HG03432 (cell line): ENCODE data around the gene FCN2.

Experiments
- ATAC-seq: cut with Tn5 transposase; IDR thresholded peaks from one replicate; pipeline ENCODE4 v1.9.1; 2021; ENCODE audit warnings: mild to moderate bottlenecking, moderate library complexity; ENCODE audit not compliant: unreplicated experiment

The FCN2 gene

DNA sequence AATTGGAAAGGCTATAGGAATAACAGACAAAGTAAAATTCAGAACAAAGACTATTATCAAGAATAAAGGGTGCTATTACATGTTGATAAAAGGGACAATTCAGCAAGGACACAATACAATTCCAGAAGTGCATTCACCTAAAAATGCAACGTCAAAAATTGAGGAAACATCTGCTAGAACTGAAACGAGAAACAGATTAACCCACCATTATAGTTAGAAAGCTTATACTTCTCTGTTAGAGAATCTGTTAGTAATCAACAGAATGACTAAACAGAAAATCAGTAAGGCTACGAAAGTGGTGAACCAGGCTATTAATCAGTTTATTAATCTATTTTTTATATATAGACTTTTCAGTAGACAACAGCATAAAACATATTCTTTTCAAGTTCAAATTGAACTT is 22.3 kb downstream of the FCN2 start:
- no peak for ATAC-seq

DNA sequence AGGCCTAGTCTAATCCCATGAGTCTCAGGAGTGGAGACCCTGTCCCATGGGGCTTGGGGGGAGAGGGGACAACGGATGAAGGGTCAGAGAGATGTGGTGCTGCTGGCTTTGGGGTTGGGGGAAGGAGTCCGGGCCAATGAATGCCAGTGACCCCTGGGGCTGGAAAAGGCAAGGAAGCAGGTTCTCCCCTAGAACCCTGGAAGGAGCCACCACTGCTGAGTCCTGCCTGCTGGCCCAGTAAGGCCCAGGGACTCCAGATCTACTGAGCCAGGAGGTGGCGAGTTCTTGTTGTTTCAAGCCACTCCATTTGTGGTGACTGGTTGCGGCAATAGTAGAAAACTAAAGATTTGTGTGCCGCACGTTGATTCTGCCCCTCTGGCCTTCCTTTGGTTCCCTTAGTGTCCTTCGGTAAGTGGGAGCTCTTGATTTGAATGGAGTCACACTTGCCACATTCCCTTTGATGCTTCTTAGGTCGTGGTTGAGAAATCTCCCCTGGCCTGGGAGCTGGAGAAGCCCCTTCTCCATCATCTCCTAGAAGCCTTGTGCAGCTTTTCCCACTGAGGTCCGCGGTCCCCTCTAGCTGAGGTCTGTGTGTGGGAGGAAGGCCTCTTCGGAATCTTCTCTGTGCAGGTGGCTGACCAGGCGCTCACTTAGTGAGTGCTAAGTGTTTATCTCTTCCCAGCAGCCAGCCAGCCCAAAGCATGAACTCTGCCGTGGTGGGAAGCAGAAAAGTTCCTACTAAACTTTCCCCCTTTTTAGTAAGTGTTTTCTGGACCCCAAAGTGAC is 28.1 kb downstream of the FCN2 start:
- ATAC-seq, result no peak

DNA sequence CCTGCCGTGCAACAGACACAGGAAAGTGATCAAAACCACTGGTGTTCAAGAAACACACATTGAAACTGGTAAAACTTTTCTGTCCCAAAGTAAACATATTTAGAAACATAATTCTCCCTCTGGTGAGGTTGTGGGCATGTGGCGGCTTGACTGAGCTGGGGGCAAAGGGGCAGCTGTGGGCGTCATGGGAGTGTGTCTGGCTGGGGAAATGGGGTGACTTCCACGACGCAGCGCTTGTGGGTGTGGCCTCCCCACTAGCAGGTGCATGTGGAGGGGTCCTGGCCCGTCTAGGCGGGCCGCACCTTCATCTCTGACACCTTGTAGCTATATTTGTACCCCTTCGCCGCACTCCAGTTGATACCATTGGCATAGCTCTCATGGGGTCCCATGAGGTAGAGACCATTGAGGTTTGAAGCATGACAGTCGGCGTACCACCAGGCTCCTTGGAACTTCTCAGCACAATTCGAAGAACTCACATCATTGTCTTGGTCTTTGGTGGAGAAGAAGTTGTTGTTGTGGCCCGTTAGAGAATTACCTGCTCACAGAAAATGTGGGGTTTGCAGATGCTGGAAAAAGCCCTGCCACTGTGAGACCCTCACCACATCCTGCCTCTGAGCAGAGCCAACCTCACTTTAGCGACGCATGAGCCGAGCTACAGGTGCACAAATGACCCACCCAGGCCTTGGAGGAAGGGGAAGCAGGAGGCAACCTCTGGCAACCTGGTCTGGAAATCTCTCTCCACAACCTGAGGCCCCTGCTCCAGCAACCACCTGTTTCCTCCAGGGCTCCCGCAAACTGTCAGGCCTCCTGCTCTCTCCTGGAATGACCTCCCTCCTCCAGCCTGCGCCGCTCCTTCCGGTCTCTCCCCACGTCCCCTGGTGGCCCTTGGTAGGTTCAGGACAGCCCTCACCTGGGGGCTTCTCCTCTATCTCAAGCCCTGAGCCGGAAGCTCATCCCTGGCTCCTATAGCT is 29.2 kb downstream of the FCN2 start:
- no peak for ATAC-seq

DNA sequence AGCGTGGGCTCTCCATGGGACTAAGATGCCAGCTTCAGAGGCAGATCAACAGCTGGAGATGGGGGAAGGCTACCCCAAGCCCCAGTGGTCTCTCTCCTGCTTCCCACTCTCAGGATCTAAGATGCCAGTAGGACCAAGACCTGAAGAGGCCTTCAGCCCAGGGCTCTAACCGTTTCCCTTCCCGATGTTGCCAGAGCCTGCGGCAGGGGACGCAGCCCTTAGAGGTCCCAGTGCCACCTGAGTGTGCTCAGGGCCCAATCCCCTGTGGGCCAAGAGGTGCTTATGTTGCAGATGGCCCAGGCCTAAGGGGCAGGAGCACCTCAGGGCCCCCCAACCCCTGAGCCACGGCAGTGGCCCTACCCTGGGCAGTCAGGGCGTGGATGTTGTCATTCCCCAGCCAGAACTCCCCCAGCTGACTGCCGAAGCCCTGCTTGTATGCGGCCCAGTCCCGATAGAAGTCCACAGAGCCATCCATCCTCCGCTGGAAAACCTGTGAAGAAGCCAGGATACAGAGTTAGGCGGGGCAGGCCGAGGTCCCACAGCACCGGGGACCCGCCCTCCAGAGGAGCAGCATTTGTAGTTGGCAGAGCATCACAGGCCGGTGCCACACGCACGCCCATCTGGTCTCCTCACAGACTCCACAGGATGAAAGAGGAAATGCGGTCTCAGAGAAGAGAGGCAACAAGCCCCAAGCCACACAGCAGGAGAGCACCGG is 31.7 kb downstream of the FCN2 start:
- no peak for ATAC-seq

DNA sequence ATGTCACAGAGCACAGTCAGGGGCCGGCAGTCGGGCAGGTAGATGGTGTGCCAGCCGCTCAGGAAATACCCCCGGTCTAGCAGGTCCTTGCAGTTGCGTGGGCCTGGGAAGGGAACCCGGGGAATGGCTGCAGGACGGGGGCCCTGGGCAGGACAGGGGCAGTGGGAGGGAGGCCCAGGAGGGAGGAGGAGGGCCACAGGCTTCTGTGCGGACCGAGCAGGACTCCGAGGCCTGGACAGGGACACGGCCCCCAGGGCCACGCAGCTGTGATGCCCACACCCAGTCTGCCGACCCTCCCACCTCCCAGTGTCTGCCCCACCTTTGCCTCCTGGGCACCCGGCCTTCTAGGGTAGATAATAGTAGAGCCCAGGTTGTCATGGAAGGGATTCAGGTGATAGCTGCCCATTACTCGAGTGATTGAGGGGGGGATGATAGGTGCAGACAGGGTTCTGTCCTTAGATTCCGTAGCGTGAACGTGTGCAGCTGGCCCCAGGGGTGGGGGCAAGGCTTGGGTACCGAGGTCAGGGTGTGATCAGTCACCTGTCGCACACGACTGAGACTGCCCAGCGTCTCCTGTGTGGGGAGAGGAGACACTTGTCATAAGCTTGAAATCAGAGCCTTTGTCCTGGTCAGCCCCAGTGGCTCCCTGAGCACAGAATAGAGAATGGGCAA is 32.6 kb downstream of the FCN2 start:
- ATAC-seq, result no peak

DNA sequence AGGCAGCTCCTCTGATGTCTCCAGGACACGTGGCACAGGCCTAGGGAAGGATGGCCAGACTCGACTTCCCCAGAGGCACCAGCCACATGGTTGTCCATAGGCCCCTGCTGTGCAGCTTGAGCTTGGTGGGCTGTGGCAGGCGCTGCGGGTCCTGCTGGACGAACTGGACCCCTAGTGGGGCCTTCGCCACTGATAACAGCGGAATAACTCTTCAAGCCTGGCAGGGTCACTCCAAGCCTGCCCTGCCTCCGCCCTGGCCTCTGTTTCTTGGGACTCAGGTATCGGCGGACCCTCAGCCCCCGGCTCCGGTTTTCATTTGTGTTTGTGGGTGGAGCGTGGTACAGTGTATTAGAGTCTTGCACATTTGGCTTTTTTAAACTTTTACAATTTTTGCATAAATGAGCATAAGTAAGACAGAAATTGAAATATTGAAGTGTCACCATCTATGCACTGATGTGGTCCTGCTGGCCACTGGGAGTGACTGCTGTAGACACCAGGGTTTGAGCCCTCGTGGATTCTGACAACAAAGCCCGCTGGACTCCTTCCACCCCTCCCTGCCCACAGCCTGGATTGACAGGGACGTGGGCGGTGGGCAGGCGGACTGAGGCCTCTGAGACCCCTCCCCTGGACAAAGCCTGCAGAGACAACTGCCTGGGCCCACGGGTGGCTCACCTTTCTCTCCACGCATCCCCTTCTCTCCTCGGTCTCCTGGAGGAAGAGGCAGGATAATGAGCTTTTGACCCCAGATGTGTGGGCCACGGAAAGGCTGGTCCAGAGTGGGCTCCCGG is 33.3 kb downstream of the FCN2 start:
- no peak for ATAC-seq

DNA sequence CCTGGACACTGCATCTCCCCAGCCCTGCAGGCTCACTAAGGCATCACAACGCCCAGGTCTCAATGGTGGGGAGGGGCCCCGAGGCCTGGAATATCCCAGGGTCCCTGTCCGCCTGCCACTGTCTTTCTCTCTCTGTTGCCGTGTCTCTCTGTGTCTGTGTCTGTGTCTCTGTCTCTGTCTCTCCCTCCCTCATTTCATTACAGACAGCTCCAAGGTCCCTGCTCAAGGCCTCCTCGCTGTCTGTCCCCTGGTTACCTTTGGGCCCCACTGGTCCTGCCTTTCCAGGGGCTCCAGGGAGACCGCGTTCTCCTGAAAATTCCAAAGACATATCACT is 33.9 kb downstream of the FCN2 start:
- ATAC-seq, result no peak

DNA sequence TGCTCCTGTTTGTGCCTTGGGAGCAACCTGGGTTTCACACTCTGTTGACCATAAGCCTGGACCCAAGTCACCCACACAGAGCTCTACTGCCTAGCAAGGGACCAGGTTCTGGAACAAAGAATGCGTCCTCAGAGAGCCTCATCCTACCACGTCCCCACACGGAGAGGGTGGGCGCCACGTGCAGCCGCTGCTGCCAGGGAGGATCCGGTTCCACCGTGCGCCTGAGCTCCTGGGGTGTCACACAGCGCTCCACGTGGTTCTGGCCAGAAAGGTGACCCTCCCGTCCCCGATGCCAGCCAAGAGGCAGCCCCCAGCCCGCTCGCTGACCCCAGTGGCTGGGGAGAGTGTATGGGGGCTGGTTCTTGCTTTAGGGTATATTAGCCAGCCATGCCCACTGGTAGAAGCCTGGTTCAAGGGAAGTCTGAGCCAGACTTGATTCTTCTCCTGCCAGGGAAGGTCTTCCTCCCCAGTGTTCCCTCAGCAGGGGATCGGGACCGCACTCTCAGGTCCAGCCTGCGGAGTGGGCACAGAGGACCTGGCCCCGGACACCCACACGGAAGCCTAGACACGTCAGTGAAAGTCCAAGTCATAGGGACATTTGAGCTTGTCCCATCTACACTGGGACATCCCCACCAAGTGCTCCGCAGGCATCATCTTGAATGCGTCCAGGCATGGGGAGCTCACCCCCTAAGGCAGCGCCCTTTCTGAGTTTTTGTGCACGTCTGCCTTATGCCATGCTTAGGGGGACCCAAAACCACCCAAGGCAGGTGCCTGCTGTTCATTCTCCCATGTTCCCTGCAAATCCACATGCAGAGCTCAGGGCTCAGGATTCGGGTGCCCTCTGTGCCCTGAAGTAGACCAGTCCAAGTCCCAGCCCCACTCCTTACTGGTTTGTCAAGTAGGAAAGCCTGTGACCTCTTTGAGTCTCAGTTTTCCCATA is 34.7 kb downstream of the FCN2 start:
- no peak for ATAC-seq

DNA sequence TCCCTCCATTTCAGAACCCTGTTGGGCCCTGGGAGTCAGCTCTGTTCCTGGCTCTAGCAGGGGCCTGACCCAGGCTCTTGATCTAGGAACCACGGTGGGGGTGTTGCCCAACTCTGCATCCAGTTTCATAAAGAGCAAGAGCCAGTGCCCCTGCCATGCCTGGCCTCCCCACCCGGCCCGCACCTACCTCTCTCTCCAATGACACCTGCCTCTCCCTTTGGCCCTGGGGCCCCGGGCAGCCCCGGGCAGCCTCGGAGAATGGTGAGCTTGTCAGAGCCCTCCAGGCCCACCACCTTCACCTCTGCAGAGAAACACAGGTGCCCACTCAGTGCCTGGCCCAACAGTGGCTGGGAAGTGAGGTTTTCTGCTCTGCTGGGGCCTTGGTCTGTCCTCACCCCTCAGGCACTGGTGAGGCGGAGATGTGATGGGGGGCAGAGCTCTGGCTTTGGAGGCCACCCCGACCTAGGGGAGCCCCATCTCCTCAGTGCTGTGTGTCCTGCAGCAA is 35.6 kb downstream of the FCN2 start:
- no peak for ATAC-seq

DNA sequence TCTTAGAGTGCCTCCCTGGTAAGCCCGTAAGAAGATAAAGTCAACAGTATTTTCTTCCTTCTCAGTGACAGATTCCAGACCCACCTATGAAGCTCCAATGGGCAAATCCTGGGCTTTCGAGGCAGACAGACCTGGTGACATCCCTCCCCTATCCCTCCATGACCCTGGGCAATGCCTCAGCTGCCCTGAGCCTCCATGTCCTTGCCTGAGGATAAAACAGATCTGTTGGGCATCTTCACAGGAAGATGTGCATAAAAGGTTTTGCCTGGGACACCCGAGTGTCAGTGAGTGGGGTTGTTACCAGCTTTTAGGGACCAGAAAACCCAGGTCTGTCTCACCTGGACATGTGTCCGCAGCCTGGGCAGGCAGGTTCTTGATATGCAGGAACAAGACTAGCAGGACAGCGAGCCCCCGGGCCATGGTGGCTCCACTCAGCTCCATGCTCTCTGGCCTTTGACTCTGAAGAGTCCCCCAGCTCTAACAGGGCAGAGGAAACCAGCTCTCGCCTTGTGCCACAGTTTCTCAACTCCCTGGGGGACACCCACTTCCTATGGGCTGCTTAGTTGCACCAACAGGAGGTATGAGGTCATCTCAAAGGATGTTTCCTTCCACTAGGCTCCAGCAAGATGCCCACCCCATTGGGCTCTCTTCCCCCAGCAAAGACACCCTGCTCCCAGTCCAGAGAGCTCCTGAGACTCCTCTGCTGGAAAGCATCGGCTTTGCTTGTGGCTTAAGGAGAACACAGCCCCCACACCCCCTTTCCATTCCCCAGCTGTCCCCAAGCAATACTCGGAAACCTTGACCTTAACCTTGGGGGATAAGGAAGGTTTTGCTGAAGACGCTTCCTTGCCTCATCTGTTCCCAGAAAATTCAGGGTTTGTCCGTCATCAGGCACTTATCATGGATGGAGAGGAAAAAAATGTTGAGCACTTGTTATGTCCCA is 37.1 kb downstream of the FCN2 start, which contains the start of gene FCN1:
Gene FCN1 (minus strand): TSS at position 482 of the 943 bp plus-strand sequence. CDS start 41 bp downstream, at position 441.
- no peak for ATAC-seq

DNA sequence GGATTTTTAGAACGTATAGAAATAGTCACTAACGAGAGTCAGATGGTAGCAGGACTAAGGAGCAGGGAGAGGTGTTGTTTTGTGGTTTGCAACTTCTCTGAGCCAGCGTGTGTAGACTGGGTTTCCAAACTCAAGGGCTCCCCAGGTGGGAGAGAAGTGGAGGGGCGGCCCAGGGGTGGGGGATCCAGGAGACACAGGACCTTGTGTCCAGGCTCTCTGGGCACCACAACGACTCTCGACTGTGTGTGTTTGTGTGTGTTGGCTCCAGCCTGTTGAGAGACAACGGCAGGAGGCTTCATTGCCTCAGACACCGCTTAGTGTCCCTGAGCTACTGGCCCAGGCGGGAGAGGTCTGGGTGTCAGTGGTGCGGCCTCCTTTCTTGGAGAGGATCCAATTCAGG is 38.0 kb downstream of the FCN2 start:
- no peak for ATAC-seq

DNA sequence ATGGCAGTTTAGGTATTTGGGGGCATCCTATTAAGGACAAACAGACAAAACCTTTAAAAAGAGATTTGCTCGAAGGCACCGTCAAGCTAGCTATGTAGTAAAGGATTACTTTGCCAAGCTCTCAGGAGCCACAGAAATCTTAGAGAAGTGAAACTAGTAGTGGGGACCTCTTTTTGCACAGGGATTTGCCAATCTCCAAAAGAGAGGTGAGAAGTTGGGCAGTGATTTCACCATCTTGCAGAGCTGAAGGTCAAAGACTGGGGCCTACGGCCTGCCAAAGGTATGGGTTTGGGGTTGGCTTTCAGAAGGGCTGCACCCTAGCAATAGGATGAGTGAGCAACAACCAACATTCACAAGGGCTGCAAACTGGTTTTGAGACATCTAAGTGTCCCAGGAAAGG is 38.7 kb downstream of the FCN2 start:
- no peak for ATAC-seq

DNA sequence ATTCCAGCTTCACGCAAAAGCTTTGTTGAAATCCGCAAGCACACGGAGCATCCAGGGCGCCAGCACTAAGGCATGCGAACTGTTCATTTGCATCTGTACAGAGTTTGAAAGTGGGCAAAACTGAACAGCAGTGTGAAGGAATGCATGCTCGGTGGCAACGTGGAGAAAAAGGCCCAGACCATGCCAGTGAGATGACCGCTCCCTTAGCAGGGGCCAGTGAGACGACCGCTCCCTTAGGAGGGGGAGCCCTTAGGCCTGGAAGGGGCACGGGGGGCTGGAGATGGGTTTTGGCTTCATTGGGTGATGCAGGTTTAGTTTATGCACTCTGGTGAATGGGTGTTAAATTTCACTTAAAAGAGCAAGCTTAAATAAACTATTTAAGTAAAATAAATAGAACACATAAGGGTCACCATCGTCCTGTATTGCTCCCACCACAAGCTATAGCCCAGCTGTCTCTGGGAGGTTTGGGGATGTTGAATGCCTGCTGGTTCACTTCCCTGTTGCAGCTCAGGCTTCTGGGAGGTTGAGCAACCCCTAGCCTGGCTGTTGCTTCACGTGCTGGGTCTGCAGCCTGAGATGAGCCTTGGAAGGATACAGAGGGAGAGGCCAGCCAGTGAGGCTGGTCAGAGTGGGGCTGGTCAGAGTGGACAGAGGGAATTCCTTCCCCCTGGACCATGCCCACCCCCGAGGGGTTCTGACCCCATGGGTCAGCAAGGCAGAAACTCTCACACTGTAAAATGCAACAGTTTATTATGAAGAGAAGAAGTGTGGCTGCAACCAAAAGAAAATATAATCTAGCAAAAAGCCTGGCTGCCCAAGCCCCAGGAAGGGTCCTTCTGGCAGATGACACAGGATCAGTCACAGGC is 41.7 kb downstream of the FCN2 start:
- ATAC-seq, result no peak

DNA sequence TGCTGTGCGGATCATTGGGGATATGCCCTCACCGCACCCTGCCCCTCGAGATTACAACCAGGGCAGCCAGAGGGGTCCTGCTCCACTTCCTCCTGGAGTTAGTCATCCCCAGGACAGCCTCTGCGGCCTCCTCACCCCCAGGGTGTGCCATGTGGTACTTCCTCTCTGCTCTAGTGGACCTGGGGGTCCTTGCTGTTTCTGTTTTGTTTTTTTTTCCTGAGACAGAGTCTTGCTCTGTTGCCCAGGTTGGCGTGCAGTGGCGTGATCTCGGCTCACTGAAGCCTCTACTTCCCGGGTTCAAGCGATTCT is 42.3 kb downstream of the FCN2 start:
- no peak for ATAC-seq

DNA sequence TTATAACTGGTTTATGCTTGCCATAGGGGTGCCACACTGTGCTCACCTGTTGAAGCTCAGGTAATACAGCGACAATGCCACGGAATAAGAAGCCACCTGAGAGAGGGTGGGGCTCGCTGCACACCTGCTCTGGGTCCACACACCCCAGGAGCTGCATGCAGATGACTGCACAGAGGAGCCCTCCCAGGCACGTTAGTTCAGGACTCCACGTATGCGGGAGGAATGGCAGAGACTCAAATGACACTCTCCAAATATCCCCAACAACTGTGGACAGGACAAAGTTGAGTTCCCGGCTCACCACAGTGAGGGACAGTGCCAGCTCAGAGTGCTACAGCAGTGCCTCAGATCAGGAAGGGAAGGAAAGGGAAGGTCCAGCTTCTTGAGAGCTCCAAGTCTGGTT is 42.9 kb downstream of the FCN2 start:
- ATAC-seq, result no peak

DNA sequence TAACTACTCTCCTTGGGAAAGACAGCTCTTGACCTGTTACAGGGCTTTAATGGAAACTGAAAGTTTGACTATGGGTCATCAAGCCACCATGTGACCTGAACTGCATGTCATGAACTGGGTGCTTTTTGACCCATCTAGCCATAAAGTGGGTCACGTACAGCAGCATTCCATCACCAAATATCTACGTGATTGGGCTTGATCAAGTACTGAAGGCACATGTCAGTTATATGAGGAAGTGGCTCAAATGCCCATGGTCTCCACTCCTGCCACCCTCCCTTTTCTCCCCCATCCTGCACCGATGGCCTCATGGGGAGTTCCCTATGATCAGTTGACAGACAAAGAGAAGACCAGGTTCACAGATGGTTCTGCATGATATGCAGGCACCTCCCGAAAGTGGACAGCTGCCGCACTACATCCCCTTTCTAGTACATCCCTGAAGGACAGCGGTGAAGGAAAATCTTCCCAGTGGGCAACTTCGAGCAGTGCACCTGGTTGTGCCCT is 44.5 kb downstream of the FCN2 start:
- no peak for ATAC-seq
